SK-N-SH treated with all-trans-retinoic acid at 6 μM for 48 hours (cell line): Measurements from ENCODE around the gene PCDHB12.
"Not testable (repeated sequence)": the region's sequence is repeated elsewhere in the genome, so short reads cannot be mapped to it uniquely, and the experiment has no call there.

Experiments used
- ATAC-seq: fragments of 200-7000 bp; cut with Tn5 transposase; 3 replicates; pipeline ENCODE4 v1.9.1; 2020; ENCODE audit warnings: mild to moderate bottlenecking, moderate library complexity
- ARNTL ChIP-seq: fragments of 450-650 bp; formaldehyde crosslinking; IDR thresholded peaks from 2 replicates; pipeline ENCODE4 v1.5.0; 2020; ENCODE audit warnings: low read depth, mild to moderate bottlenecking, moderate library complexity, borderline replicate concordance
- CREB5 ChIP-seq: fragments of 250-450 bp; sonication (Bioruptor Pico); IDR thresholded peaks from 2 replicates; pipeline ENCODE4 v1.5.1; 2020; ENCODE audit warnings: low read depth, mild to moderate bottlenecking, moderate library complexity
- CSDC2 ChIP-seq: fragments of 250-450 bp; sonication (Bioruptor Pico); IDR thresholded peaks from 2 replicates; pipeline ENCODE4 v1.5.0; 2020; ENCODE audit warnings: mild to moderate bottlenecking, moderate library complexity
- CSRNP3 ChIP-seq: fragments of 250-450 bp; sonication (Bioruptor Pico); IDR thresholded peaks from 2 replicates; pipeline ENCODE4 v1.5.1; 2021; ENCODE audit warnings: mild to moderate bottlenecking, moderate library complexity
- GLIS3 ChIP-seq: fragments of 250-450 bp; sonication (Bioruptor Pico); IDR thresholded peaks from 2 replicates; pipeline ENCODE4 v1.5.0; 2020; ENCODE audit warnings: mild to moderate bottlenecking, moderate library complexity
- ISL1 ChIP-seq: fragments of 250-450 bp; sonication (Bioruptor Pico); IDR thresholded peaks from 2 replicates; pipeline ENCODE4 v2.1.2; 2022; ENCODE audit warnings: mild to moderate bottlenecking, moderate library complexity
- OSR1 ChIP-seq: fragments of 250-450 bp; sonication (Bioruptor Pico); IDR thresholded peaks from 2 replicates; pipeline ENCODE4 v1.8.0; 2022; ENCODE audit warnings: moderate library complexity, mild to moderate bottlenecking, inconsistent platforms
- PATZ1 ChIP-seq: fragments of 250-450 bp; sonication (Bioruptor Pico); IDR thresholded peaks from 2 replicates; pipeline ENCODE4 v1.8.0; 2020; ENCODE audit warnings: mild to moderate bottlenecking, moderate library complexity, borderline replicate concordance
- PPARA ChIP-seq: fragments of 250-450 bp; sonication (Bioruptor Pico); IDR thresholded peaks from 2 replicates; pipeline ENCODE4 v1.5.0; 2020; ENCODE audit warnings: mild to moderate bottlenecking, borderline replicate concordance
- RARB ChIP-seq: fragments of 250-450 bp; sonication (Bioruptor Pico); IDR thresholded peaks from 2 replicates; pipeline ENCODE4 v1.8.0; 2021; ENCODE audit warnings: mild to moderate bottlenecking, moderate library complexity
- TCF4 ChIP-seq: fragments of 250-450 bp; sonication (Bioruptor Pico); IDR thresholded peaks from 2 replicates; pipeline ENCODE4 v1.8.0; 2021; ENCODE audit warnings: mild to moderate bottlenecking, moderate library complexity, borderline replicate concordance
- TOX ChIP-seq: fragments of 250-450 bp; sonication (Bioruptor Pico); IDR thresholded peaks from 2 replicates; pipeline ENCODE4 v1.8.0; 2021; ENCODE audit warnings: mild to moderate bottlenecking, moderate library complexity, borderline replicate concordance
- TSHZ2 ChIP-seq: fragments of 250-450 bp; sonication (Bioruptor Pico); IDR thresholded peaks from 2 replicates; pipeline ENCODE4 v1.5.0; 2020; ENCODE audit warnings: mild to moderate bottlenecking, moderate library complexity
- ZC3H10 ChIP-seq: fragments of 250-450 bp; sonication (Bioruptor Pico); IDR thresholded peaks from 2 replicates; pipeline ENCODE4 v1.5.1; 2021; ENCODE audit warnings: mild to moderate bottlenecking, moderate library complexity
- ZFP3 ChIP-seq: fragments of 250-450 bp; sonication (Bioruptor Pico); IDR thresholded peaks from 2 replicates; pipeline ENCODE4 v1.5.0; 2020; ENCODE audit warnings: mild to moderate bottlenecking, moderate library complexity
- ZFP30 ChIP-seq: fragments of 450-650 bp; formaldehyde crosslinking; IDR thresholded peaks from 2 replicates; pipeline ENCODE4 v1.5.0; 2022; ENCODE audit warnings: mild to moderate bottlenecking, moderate library complexity
- ZNF565 ChIP-seq: fragments of 450-650 bp; formaldehyde crosslinking; conservative IDR thresholded peaks from 2 replicates; pipeline ENCODE4 v1.5.0; 2020; ENCODE audit warnings: low read depth, mild to moderate bottlenecking, moderate library complexity
- ZNF70 ChIP-seq: fragments of 450-650 bp; formaldehyde crosslinking; IDR thresholded peaks from 2 replicates; pipeline ENCODE4 v1.5.0; 2020; ENCODE audit warnings: mild to moderate bottlenecking, moderate library complexity
- ZNF8 ChIP-seq: fragments of 450-650 bp; formaldehyde crosslinking; IDR thresholded peaks from 2 replicates; pipeline ENCODE4 v1.5.0; 2020; ENCODE audit warnings: mild to moderate bottlenecking, moderate library complexity

Gene PCDHB12

GRCh38 chr5:141208478-141208877 lies at the start of gene PCDHB12:
PCDHB12 (plus strand) TSS chr5:141208719; CDS start chr5:141208908, 189 bp downstream.
- no peak for TF ChIP-seq TOX (CRISPR knock-in tag)
- no peak for TF ChIP-seq ZFP30 (CRISPR knock-in tag)
- TF ChIP-seq RARB (CRISPR knock-in tag), result no peak
- TF ChIP-seq TCF4, result no peak
- no peak for TF ChIP-seq ARNTL
- TF ChIP-seq ZC3H10 (CRISPR knock-in tag), result no peak
- no peak for TF ChIP-seq CSRNP3 (CRISPR knock-in tag)
- TF ChIP-seq ZNF70 (CRISPR knock-in tag), result no peak
- TF ChIP-seq ZFP3, result no peak
- TF ChIP-seq ZNF8 (CRISPR knock-in tag), result no peak
- no peak for TF ChIP-seq CREB5 (CRISPR knock-in tag)
- TF ChIP-seq ZNF565 (CRISPR knock-in tag), result no peak
- no peak for TF ChIP-seq PATZ1 (CRISPR knock-in tag)
- TF ChIP-seq PPARA (CRISPR knock-in tag), result no peak
- TF ChIP-seq OSR1 (CRISPR knock-in tag), result no peak
- TF ChIP-seq TSHZ2 (CRISPR knock-in tag), result no peak
- peak; percentile 68 for ATAC-seq

- TF ChIP-seq ZNF8 (CRISPR knock-in tag) (no peak), ISL1 (CRISPR knock-in tag) (no peak), CSDC2 (CRISPR knock-in tag) (no peak), GLIS3 (CRISPR knock-in tag) (no peak), ZFP30 (CRISPR knock-in tag) (no peak), ZNF70 (CRISPR knock-in tag) (no peak), CSRNP3 (CRISPR knock-in tag) (no peak), RARB (CRISPR knock-in tag) (no peak)
- ATAC-seq, result peak; percentile 42; the same call in 1 of the 3 replicates
These were observed 35.9 kb upstream of the PCDHB12 start, which contains the start of gene PCDHB7 for GRCh38 chr5:141172381-141173204. PCDHB7 (plus strand) TSS chr5:141172644; CDS start chr5:141172836, 192 bp downstream.

GRCh38 chr5:141174291-141175104 lies 34.0 kb upstream of the PCDHB12 start:
- not testable (repeated sequence) for ATAC-seq
